ENCODE measurements around the gene EEF2K.

The EEF2K gene

DNA sequence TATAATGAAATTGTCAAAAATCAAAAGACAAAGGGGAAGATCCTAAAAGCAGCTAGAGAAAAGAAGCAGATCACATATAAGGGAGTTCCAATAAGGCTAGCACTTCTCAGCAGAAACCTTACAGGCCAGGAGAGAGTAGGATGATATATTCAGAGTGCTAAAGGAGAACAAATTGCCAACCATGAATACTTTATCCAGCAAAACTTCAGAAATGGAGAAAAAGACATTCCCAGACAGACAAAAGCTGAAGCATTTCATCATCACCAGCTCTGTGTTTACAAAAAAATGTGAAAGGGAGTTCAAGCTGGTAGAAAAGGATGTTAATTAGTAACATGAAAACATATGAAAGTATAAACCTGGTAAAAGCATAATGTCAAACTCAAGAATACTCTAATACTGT lies 131.0 kb downstream of the EEF2K start:
- no peak for DNase-seq (ENCODE audit: low read depth)

DNA sequence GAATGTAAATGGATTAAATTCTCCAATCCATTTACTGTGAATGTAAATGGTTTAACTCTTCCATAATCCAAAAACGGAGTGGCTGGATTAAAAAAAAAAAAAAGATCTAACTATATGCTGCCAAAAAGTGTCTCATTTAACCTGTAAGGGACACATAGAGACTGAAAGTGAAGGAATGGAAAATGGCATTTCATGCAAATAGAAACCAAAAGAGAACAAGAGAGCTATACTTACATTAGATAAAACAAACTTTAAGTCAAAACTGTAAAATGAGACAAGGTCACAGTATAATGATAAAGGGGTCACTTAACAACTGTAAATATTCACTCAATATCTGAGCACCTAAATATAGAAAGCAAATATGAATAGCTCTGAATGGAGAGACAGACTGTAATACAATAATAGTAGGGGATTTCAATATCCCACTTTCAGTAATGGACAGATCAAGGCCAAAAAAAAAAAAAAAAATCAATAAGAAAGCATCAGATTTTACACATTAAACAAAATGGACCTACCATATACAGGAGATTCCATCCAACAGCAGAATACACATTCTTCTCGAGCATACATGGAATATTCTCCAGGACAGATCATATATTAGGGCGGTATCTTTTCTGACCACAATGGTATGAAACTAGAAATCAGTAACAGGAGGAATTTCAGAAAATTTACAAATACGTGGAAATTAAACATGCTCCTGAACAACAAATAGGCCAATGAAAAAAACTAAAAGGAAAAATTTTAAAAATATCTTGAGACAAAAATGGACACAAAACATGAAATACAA lies 132.0 kb downstream of the EEF2K start:
- no peak for DNase-seq (ENCODE audit: low read depth)
